ENCODE data around the gene TOLLIP.
"Not testable (repeated sequence)": the region's sequence is repeated elsewhere in the genome, so short reads cannot be mapped to it uniquely, and the experiment has no call there.

The TOLLIP gene

GRCh38 chr11:1309498-1310317, at the start of gene TOLLIP:
Gene TOLLIP (minus strand): TSS chr11:1309632. CDS start chr11:1309498, 134 bp downstream.
- DNase-seq (ENCODE audit: low read depth in 2 of 2): peak; percentile 76 to 77

GRCh38 chr11:1358931-1359330, 49.5 kb upstream of the TOLLIP start:
- not testable (repeated sequence) for DNase-seq (ENCODE audit: low read depth in 2 of 2)

- no peak for DNase-seq (ENCODE audit: low read depth in 2 of 2)
Observed at GRCh38 chr11:1358286-1358685, 48.9 kb upstream of the TOLLIP start.

DNA sequence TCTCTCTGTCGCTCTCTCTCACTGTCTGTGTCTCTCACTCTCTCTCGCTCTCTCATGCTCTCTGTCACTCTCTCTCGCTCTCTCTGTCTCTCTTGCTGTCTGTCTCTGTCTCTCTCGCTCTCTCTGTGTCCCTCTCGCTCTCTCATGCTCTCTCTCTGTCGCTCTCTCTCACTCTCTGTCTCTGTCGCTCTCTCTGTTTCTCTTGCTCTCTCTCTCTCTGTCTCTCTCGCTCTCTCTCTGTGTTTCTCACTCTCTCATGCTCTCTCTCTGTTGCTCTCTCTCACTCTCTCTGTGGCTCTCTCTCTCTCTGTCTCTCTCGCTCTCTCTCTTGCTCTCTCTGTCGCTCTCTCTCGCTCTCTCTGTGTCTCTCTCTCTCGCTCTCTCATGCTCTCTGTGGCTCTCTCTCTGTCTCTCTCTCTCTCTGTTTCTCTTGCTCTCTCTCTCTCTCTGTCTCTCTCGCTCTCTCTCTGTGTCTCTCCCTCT, 47.1 kb upstream of the TOLLIP start:
- DNase-seq (ENCODE audit: low read depth in 2 of 2): no peak

DNA sequence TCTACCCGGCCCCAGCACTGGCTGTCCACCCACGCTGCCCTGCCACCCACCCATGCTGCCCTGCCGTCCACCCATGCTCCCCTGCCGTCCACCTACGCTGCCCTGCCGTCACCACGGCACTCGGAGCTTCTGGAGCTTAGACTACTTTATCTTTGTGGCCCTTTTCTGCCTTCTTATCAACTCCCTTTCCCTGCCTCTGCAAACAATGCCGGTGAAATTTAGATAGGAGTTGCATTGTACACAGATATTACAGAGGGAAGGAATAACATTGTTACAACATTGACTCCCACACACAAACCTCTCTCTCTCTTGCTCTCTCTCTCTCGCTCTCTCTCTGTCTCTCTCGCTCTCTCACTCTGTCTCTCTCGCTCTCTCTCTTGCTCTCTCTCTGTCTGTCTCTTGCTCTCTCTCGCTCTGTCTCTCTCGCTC, 46.6 kb upstream of the TOLLIP start:
- DNase-seq (ENCODE audit: low read depth in 2 of 2): no peak

DNA sequence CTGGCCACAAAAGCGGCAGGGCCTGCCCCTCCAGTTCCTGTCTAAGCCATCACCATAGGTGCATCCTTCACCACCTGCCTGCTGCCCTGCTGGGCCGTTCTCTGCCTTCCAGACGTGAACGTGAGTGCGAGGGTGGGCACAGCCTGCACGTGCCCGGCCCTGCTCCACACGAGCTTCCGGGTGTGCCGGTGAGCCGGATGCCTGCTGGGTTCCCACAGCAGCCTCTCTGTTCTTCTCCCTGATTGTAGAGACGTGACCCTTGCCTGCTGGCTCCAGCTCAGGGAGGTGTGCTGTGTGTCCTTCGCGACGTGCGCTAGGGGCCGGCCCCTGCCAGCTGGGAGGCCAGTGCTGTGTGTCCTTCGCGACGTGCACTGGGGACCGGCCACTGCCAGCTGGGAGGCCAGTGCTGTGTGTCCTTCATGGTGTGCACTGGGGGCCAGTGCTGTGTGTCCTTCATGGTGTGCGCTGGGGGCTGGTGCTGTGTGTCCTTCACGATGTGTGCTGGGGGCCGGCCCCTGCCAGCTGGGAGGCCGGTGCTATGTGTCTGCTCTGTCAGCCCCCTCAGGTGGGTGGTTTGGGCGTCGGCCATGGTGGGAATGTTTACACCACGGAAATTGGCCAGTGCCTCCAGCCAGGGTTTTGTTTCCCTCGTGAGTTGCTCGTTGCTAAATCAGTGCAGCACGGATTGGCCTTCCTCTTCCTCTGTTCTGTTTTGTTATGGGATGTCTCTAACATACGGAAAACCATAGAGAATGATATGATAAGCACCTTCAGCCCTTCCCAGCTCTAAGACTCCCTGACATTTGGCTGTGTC, 44.9 kb upstream of the TOLLIP start:
- DNase-seq (ENCODE audit: low read depth in 2 of 2): no peak

- no peak for DNase-seq (ENCODE audit: low read depth in 2 of 2)
Observed at GRCh38 chr11:1353383-1354124, 44.1 kb upstream of the TOLLIP start.

DNA sequence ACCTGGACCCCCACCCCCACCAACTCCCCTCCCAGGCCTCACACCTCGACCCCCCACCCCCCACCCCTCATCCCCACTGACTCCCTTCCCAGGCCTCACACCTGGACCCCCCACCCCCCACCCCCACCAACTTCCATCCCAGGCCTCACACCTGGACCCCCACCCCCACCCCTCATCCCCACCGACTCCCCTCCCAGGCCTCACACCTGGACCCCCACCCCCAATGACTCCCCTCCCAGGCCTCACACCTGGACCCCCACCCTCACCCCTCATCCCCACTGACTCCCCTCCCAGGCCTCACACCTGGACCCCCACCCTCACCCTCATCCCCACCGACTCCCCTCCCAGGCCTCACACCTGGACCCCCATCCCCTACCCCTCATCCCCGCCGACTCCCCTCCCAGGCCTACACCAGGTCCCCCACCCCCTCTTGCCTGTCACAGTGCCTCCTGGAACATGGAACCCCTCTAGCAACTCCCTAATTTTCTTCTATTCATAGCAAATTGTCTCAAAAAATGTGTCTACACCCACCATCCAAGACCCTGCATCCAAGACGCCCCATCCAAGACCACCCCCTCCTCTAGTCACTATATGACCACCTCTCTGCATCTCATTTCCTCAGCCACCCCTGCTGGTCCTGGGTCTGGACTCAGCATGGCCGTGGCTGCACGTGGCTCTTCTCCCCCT, 43.4 kb upstream of the TOLLIP start:
- DNase-seq (ENCODE audit: low read depth in 2 of 2): no peak

- no peak for DNase-seq (ENCODE audit: low read depth in 2 of 2)
Observed at GRCh38 chr11:1351278-1351937, 42.0 kb upstream of the TOLLIP start.

GRCh38 chr11:1350086-1350725, 40.8 kb upstream of the TOLLIP start:
- DNase-seq (ENCODE audit: low read depth in 2 of 2): no peak

GRCh38 chr11:1349327-1350041, 40.1 kb upstream of the TOLLIP start:
- DNase-seq (ENCODE audit: low read depth in 2 of 2): no peak

DNA sequence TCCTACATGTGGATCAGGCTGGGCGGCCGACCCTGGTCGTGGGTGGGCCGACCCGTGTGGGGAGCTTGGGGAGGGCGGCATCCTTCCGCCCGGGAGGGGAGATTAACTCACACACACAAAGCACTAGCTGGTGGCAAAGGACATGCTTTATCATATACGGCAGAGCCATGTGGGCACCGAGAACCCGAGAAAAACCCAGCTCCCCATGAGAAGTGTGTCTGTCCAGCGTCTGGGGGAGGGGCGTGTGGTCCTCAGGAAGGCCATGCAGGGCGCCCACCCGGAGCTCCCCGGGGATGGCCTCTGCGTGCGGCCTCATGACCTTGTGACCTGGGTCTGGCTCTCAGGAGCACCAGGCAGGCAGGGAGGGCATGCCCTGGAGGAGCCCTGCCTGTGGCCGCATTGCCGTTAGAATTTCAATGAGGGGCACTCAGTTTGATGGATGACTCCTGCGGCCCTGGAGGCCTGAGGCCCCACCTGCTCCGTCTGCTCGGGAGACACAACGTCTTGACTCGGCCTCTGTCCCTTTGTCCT, 39.4 kb upstream of the TOLLIP start:
- DNase-seq (ENCODE audit: low read depth in 2 of 2): no peak

GRCh38 chr11:1348146-1348795, 38.8 kb upstream of the TOLLIP start:
- no peak for DNase-seq (ENCODE audit: low read depth in 2 of 2)

GRCh38 chr11:1347411-1347999, 38.1 kb upstream of the TOLLIP start:
- DNase-seq (ENCODE audit: low read depth in 2 of 2): not testable (repeated sequence)

- no peak for DNase-seq (ENCODE audit: low read depth in 2 of 2)
Observed at GRCh38 chr11:1346669-1347390, 37.4 kb upstream of the TOLLIP start.

DNA sequence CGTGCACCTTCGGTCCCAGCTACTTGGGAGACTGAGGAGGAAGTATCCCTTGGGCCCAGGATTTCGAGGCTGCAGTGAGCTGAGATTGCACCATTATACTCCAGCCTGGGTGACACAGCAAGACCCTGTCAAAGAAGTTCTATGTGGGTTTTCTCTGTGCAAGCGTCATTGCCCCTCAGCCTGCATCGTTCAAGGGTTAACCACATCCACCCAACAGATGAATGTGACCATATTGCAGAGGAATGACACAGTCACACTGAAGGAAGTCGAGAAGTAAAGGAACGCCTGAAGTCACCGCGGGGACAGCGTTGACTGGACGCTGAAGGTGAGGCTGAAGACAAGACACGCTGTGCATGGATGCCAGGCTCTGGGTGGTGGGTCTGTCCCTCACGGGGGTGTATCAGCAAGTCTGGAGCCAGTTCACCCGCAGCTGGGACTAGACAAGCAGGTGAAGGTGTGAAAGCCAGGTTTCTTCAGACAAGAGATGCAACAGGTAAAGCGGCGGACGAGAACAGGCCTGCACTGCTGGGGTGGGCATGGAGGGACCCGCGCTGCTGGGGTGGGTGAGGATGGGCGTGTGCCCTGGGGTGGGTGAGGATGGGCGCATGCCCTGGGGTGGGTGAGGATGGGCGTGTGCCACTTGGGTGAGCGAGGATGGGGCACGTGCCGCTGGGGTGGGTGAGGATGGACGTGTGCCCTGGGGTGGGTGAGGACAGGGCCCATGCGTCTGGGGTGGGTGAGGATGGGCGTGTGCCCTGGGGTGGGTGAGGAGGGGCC, 36.5 kb upstream of the TOLLIP start:
- no peak for DNase-seq (ENCODE audit: low read depth in 2 of 2)

GRCh38 chr11:1344056-1344635, 34.7 kb upstream of the TOLLIP start:
- DNase-seq (ENCODE audit: low read depth in 2 of 2): no peak

Measured in fibroblast of skin of left biceps (primary cell).